ENCODE results near the gene CCDC91.
"Not testable (repeated sequence)": the region's sequence is repeated elsewhere in the genome, so short reads cannot be mapped to it uniquely, and the experiment has no call there.

CCDC91 gene

GRCh38 chr12:28459481-28459880 lies 269.2 kb downstream of the CCDC91 start:
- no peak for DNase-seq (ENCODE audit: low read depth)

- DNase-seq (ENCODE audit: low read depth), result no peak
Observed at GRCh38 chr12:28460420-28461130, 270.3 kb downstream of the CCDC91 start.

- DNase-seq (ENCODE audit: low read depth), result no peak
Observed at GRCh38 chr12:28463396-28463795, 273.1 kb downstream of the CCDC91 start.

GRCh38 chr12:28471762-28472161 lies 281.5 kb downstream of the CCDC91 start:
- DNase-seq (ENCODE audit: low read depth), result not testable (repeated sequence)

GRCh38 chr12:28476206-28476605 lies 285.9 kb downstream of the CCDC91 start:
- DNase-seq (ENCODE audit: low read depth), result not testable (repeated sequence)

GRCh38 chr12:28479097-28479496 lies 288.8 kb downstream of the CCDC91 start:
- not testable (repeated sequence) for DNase-seq (ENCODE audit: low read depth)

GRCh38 chr12:28479683-28480082 lies 289.4 kb downstream of the CCDC91 start:
- no peak for DNase-seq (ENCODE audit: low read depth)

GRCh38 chr12:28484156-28484555 lies 293.9 kb downstream of the CCDC91 start:
- DNase-seq (ENCODE audit: low read depth), result no peak

GRCh38 chr12:28486521-28486920 lies 296.3 kb downstream of the CCDC91 start:
- DNase-seq (ENCODE audit: low read depth), result no peak

GRCh38 chr12:28489246-28489645 lies 299.0 kb downstream of the CCDC91 start:
- DNase-seq (ENCODE audit: low read depth), result no peak

GRCh38 chr12:28497889-28498411 lies 307.7 kb downstream of the CCDC91 start:
- DNase-seq (ENCODE audit: low read depth), result no peak

GRCh38 chr12:28498850-28499249 lies 308.6 kb downstream of the CCDC91 start:
- DNase-seq (ENCODE audit: low read depth), result no peak

- no peak for DNase-seq (ENCODE audit: low read depth)
Observed at GRCh38 chr12:28500373-28501024, 310.2 kb downstream of the CCDC91 start.

GRCh38 chr12:28506271-28506670 lies 316.0 kb downstream of the CCDC91 start:
- DNase-seq (ENCODE audit: low read depth), result no peak

GRCh38 chr12:28507033-28507432 lies 316.8 kb downstream of the CCDC91 start:
- no peak for DNase-seq (ENCODE audit: low read depth)

- DNase-seq (ENCODE audit: low read depth), result no peak
Observed at GRCh38 chr12:28507867-28508266, 317.6 kb downstream of the CCDC91 start.

GRCh38 chr12:28512406-28512805 lies 322.1 kb downstream of the CCDC91 start:
- DNase-seq (ENCODE audit: low read depth), result no peak

GRCh38 chr12:28512876-28513275 lies 322.6 kb downstream of the CCDC91 start:
- no peak for DNase-seq (ENCODE audit: low read depth)

- no peak for DNase-seq (ENCODE audit: low read depth)
Observed at GRCh38 chr12:28513983-28514382, 323.7 kb downstream of the CCDC91 start.

- DNase-seq (ENCODE audit: low read depth), result no peak
Observed at GRCh38 chr12:28517101-28517500, 326.8 kb downstream of the CCDC91 start.

GRCh38 chr12:28527631-28528249 lies 337.5 kb downstream of the CCDC91 start:
- DNase-seq (ENCODE audit: low read depth), result no peak

GRCh38 chr12:28535216-28535615 lies 345.0 kb downstream of the CCDC91 start:
- DNase-seq (ENCODE audit: low read depth), result no peak

- DNase-seq (ENCODE audit: low read depth), result no peak
Observed at GRCh38 chr12:28536088-28536487, 345.8 kb downstream of the CCDC91 start.
